H1 (cell line): ENCODE measurements around the gene SMLR1. TPM values are rescaled to one million over a fixed set of nuclear protein-coding genes. Genes with fewer than 3 reads are reported as not detected.

Experiments
- CTCF ChIA-PET: fragments of 300-600 bp; sonication (Branson Sonifier 250); formaldehyde crosslinking; loops from one replicate; lab custom pipeline; 2021; ENCODE audit not compliant: partially characterized antibody; lab: Charles Lee
- POLR2A ChIA-PET: fragments of 300-600 bp; sonication (Branson Sonifier 250); formaldehyde crosslinking; loops from one replicate; lab custom pipeline; 2021; ENCODE audit warnings: inconsistent platforms; ENCODE audit not compliant: partially characterized antibody; lab: Charles Lee
- DNase-seq, 2 experiments: peaks; one replicate each; pipeline versions ENCODE4 v3.0.0 to v3.0.0-alpha.2; 2010 to 2022; ENCODE audit warnings: low spot score in 2 of 2, low read depth in 1 of 2, mixed read lengths in 1 of 2
- FAIRE-seq: peaks from 2 replicates; lab custom pipeline; 2011; peaks lifted over from hg19 to GRCh38; lab: Jason Lieb, UNC
- H2AFZ ChIP-seq: 2 replicates; pipeline ENCODE4 v1.8.1; 2012; ENCODE audit warnings: low read length, inconsistent platforms
- H2AK5ac ChIP-seq: 2 replicates; pipeline ENCODE4 v1.6.1; 2013; ENCODE audit warnings: low read depth, low read length
- H2BK120ac ChIP-seq: replicated peaks from 2 replicates; pipeline ENCODE3; 2013; ENCODE audit warnings: low read depth, low read length, inconsistent platforms
- H2BK12ac ChIP-seq: 2 replicates; pipeline ENCODE4 v1.6.1; 2013; ENCODE audit warnings: low read depth, low read length
- H2BK15ac ChIP-seq: 2 replicates; pipeline ENCODE4 v1.6.1; 2013; ENCODE audit warnings: low read length
- H2BK20ac ChIP-seq: 2 replicates; pipeline ENCODE4 v1.6.1; 2013; ENCODE audit warnings: low read length
- H2BK5ac ChIP-seq: 2 replicates; pipeline ENCODE4 v1.6.1; 2013; ENCODE audit warnings: low read depth, low read length
- H3K14ac ChIP-seq: 2 replicates; pipeline ENCODE4 v1.6.1; 2013; ENCODE audit warnings: inconsistent platforms; ENCODE audit not compliant: insufficient read length
- H3K18ac ChIP-seq: 2 replicates; pipeline ENCODE4 v1.6.1; 2013; ENCODE audit warnings: low read length; ENCODE audit errors: extremely low read depth
- H3K23ac ChIP-seq: 2 replicates; pipeline ENCODE4 v1.6.1; 2013; ENCODE audit warnings: inconsistent platforms; ENCODE audit not compliant: insufficient read length
- H3K23me2 ChIP-seq: 2 replicates; pipeline ENCODE4 v1.6.1; 2013; ENCODE audit warnings: low read depth, low read length
- H3K27ac ChIP-seq: 2 replicates; pipeline ENCODE4 v1.6.1; 2011; ENCODE audit warnings: low read depth, low read length, inconsistent platforms
- H3K27me3 ChIP-seq, 4 experiments: replicated peaks in 1 of 4; 1 replicate in 1 of 4; 2 replicates in 3 of 4; pipeline versions ENCODE4 v1.6.1 to v1.8.1; 2011 to 2013; ENCODE audit warnings: low read length in 3 of 4, mild to moderate bottlenecking in 3 of 4, inconsistent platforms in 2 of 4, mixed read lengths in 2 of 4, moderate library complexity in 1 of 4; ENCODE audit not compliant: control insufficient read depth in 3 of 4, insufficient read depth in 3 of 4; ENCODE audit errors: extremely low read depth in 1 of 4
- H3K36me3 ChIP-seq, 4 experiments: 2 replicates each; pipeline versions ENCODE4 v1.6.1 to v1.8.1; 2011 to 2013; ENCODE audit warnings: mild to moderate bottlenecking in 4 of 4, low read length in 3 of 4, moderate library complexity in 2 of 4, control low read depth in 1 of 4, inconsistent platforms in 1 of 4; ENCODE audit not compliant: insufficient read depth in 4 of 4, control insufficient read depth in 2 of 4
- H3K4ac ChIP-seq: replicated peaks from 2 replicates; pipeline ENCODE3; 2013; ENCODE audit warnings: low read length, low read depth, mixed read lengths, inconsistent platforms; ENCODE audit not compliant: insufficient read length
- H3K4me1 ChIP-seq, 4 experiments: replicated peaks in 1 of 4; 1 replicate in 1 of 4; 2 replicates in 3 of 4; pipeline versions ENCODE4 v1.6.1 to v1.8.1; 2011 to 2013; ENCODE audit warnings: low read length in 3 of 4, inconsistent platforms in 2 of 4, mixed read lengths in 1 of 4; ENCODE audit not compliant: insufficient read depth in 4 of 4, control insufficient read depth in 3 of 4
- H3K4me2 ChIP-seq, 2 experiments: 2 replicates each; pipeline versions ENCODE4 v1.6.1 to v1.8.1; 2011 to 2013; ENCODE audit warnings: low read depth in 2 of 2, low read length in 2 of 2, control low read depth in 1 of 2, inconsistent platforms in 1 of 2, mild to moderate bottlenecking in 1 of 2; ENCODE audit not compliant: insufficient read depth in 1 of 2
- H3K4me3 ChIP-seq, 4 experiments: fragments of 200-600, 300-600 bp in 1 of 4; sonication (generic), shearing (Covaris generic), sonication (Bioruptor Twin) in 1 of 4; 2 replicates each; pipeline versions ENCODE4 v1.5.1 to v1.8.1; 2011 to 2016; ENCODE audit warnings: low read length in 4 of 4, low read depth in 3 of 4, control low read depth in 2 of 4, inconsistent platforms in 2 of 4, mild to moderate bottlenecking in 2 of 4, mixed read lengths in 1 of 4, moderate library complexity in 1 of 4; ENCODE audit not compliant: insufficient read depth in 2 of 4; ENCODE audit errors: extremely low read depth in 1 of 4
- H3K56ac ChIP-seq: replicated peaks from 2 replicates; pipeline ENCODE3; 2013; ENCODE audit warnings: low read depth, mild to moderate bottlenecking, mixed read lengths, low read length, inconsistent platforms; ENCODE audit not compliant: insufficient read length
- H3K79me1 ChIP-seq: 2 replicates; pipeline ENCODE4 v1.6.1; 2013; ENCODE audit warnings: low read depth, low read length, control low read depth
- H3K79me2 ChIP-seq, 2 experiments: 2 replicates each; pipeline versions ENCODE4 v1.6.1 to v1.8.1; 2012 to 2013; ENCODE audit warnings: low read length in 2 of 2, mild to moderate bottlenecking in 2 of 2, inconsistent platforms in 1 of 2; ENCODE audit not compliant: insufficient read depth in 2 of 2, control insufficient read depth in 1 of 2
- H3K9ac ChIP-seq, 4 experiments: replicated peaks in 1 of 4; 1 replicate in 1 of 4; 2 replicates in 3 of 4; pipeline versions ENCODE4 v1.6.1 to v1.8.1; 2011 to 2013; ENCODE audit warnings: low read depth in 3 of 4, low read length in 3 of 4, control low read depth in 2 of 4, mild to moderate bottlenecking in 2 of 4, moderate library complexity in 2 of 4, inconsistent platforms in 1 of 4; ENCODE audit errors: extremely low read depth in 1 of 4
- H3K9me3 ChIP-seq, 2 experiments: 2 replicates each; pipeline versions ENCODE4 v1.6.1 to v1.8.1; 2012 to 2013; ENCODE audit warnings: mild to moderate bottlenecking in 2 of 2, moderate library complexity in 2 of 2, control low read depth in 1 of 2, inconsistent platforms in 1 of 2, low read depth in 1 of 2, low read length in 1 of 2, mixed read lengths in 1 of 2; ENCODE audit not compliant: insufficient read depth in 2 of 2
- H4K20me1 ChIP-seq, 2 experiments: replicated peaks in 1 of 2; 2 replicates each; pipeline versions ENCODE3 to v1.8.1; 2011 to 2013; ENCODE audit warnings: inconsistent platforms in 2 of 2, low read length in 2 of 2, mild to moderate bottlenecking in 1 of 2; ENCODE audit not compliant: insufficient read depth in 2 of 2, control insufficient read depth in 1 of 2
- H4K5ac ChIP-seq: 2 replicates; pipeline ENCODE4 v1.6.1; 2013; ENCODE audit warnings: low read length, low read depth, mixed read lengths, inconsistent platforms; ENCODE audit not compliant: insufficient read length
- H4K8ac ChIP-seq: 2 replicates; pipeline ENCODE4 v1.8.0; 2013; ENCODE audit warnings: mild to moderate bottlenecking, moderate library complexity, low read length, inconsistent platforms; ENCODE audit not compliant: insufficient read depth; ENCODE audit errors: extremely low read depth
- H4K91ac ChIP-seq: replicated peaks from 2 replicates; pipeline ENCODE3; 2013; ENCODE audit warnings: low read length, mixed read lengths, inconsistent platforms; ENCODE audit not compliant: insufficient read length
- ASH2L ChIP-seq: fragments of 200-600, 300-600 bp; sonication (generic); IDR thresholded peaks from one replicate; pipeline ENCODE4 v1.7.1; 2017; ENCODE audit warnings: low read length
- BCL11A ChIP-seq, 2 experiments: IDR thresholded peaks; one replicate each; pipeline ENCODE4 v1.6.1; 2011; ENCODE audit warnings: low read depth in 2 of 2, low read length in 2 of 2, mild to moderate bottlenecking in 2 of 2
- CBX5 ChIP-seq: fragments of 300-800, 300-1000 bp; sonication (generic); IDR thresholded peaks from 2 replicates; pipeline ENCODE4 v1.7.1; 2016; ENCODE audit warnings: antibody characterized with exemption, low read length, low read depth
- CTBP2 ChIP-seq: IDR thresholded peaks from 2 replicates; pipeline ENCODE4 v1.7.0; 2011; ENCODE audit warnings: borderline replicate concordance, mild to moderate bottlenecking, moderate library complexity, mixed read lengths, low read length; ENCODE audit not compliant: insufficient read depth, insufficient read length
- E2F6 ChIP-seq: IDR thresholded peaks from 2 replicates; pipeline ENCODE4 v1.6.1; 2012; ENCODE audit warnings: inconsistent platforms
- EGR1 ChIP-seq: IDR thresholded peaks from 2 replicates; pipeline ENCODE4 v1.6.1; 2011; ENCODE audit warnings: low read depth, low read length, borderline replicate concordance
- HDAC6 ChIP-seq: IDR thresholded peaks from one replicate; pipeline ENCODE4 v1.7.1; 2012; ENCODE audit warnings: low read depth, mild to moderate bottlenecking, inconsistent platforms, low read length, moderate library complexity
- KDM1A ChIP-seq: fragments of 200-600, 300-600 bp; sonication (generic); IDR thresholded peaks from 2 replicates; pipeline ENCODE4 v1.7.1; 2016; ENCODE audit warnings: mild to moderate bottlenecking, low read length, borderline replicate concordance
- NRF1 ChIP-seq: IDR thresholded peaks from 2 replicates; pipeline ENCODE4 v1.6.1; 2011; ENCODE audit warnings: mild to moderate bottlenecking, low read depth, low read length, improper control_type of control experiment
- POLR2AphosphoS5 ChIP-seq: IDR thresholded peaks from 2 replicates; pipeline ENCODE4 v1.6.1; 2011; ENCODE audit warnings: low read depth, low read length
- SUZ12 ChIP-seq: fragments of 200-600 bp; sonication (generic); IDR thresholded peaks from 2 replicates; pipeline ENCODE4 v1.6.1; 2012; ENCODE audit warnings: mild to moderate bottlenecking, inconsistent platforms, low read length, moderate library complexity, mixed read lengths
- WGBS, 2 experiments: shearing (Covaris generic) in 1 of 2; methylation state at CpG; one replicate each; pipeline versions ENCODE4 v1.1.6 to v1.1.7; 2013 to 2015; ENCODE audit warnings: low lambda C conversion rate in 2 of 2, mixed read lengths in 2 of 2, inconsistent platforms in 1 of 2, low coverage in 1 of 2, missing lambda C conversion rate in 1 of 2; ENCODE audit not compliant: insufficient replicate concordance in 2 of 2, insufficient coverage in 1 of 2, insufficient read length in 1 of 2; ENCODE audit errors: extremely low coverage in 1 of 2, missing lambda C conversion rate in 1 of 2; 5-methylcytosine and 5-hydroxymethylcytosine counted together
- polyA plus RNA-seq, 7 experiments: library from polyadenylated mRNA; depleted of rRNA in 3 of 7; stranded (reverse) in 5 of 7; unstranded in 2 of 7; fragments of >200 nt in 5 of 7; fragments of 200-250 nt in 2 of 7; gene quantifications; 1 replicate in 5 of 7; 2 replicates in 1 of 7; 4 replicates in 1 of 7; pipeline versions ENCODE4 v1.2.1 to v1.2.3, GENCODE V29; 2011 to 2013; ENCODE audit warnings: missing spikeins in 2 of 7, mixed read lengths in 2 of 7
- total RNA-seq: library from RNA; stranded (reverse); fragmentation: NEBNext Ultra II Directional; extraction: Animal tissue kit (Norgen Biotek cat#: 25700); gene quantifications from 2 replicates; pipeline ENCODE4 v1.2.1, GENCODE V29; 2021

The SMLR1 gene
- total and polyA plus RNA-seq, 2 of the 8 experiments (the other 6 are each of a cell fraction or from before 2014, with no cell fraction given): not detected

GRCh38 chr6:130859161-130859867, 32.1 kb downstream of the SMLR1 start:
- Histone ChIP-seq H4K8ac (no peak overlapping the region), H4K91ac (no peak overlapping the region), H2BK20ac (no peak overlapping the region), H3K9me3 (no peaks in the 10 kb centered on the region), H3K23ac (no peak overlapping the region), H3K36me3 (peaks cover 0 to 2% (median 0%) of the 10 kb centered on the region in 4 experiments; a peak in 2 of 8 replicates), H3K27ac (no peak overlapping the region), H3K18ac (no peak overlapping the region), H2BK12ac (no peak overlapping the region), H3K14ac (no peak overlapping the region), H4K20me1 (no peaks in the 10 kb centered on the region), H3K79me1 (no peaks in the 10 kb centered on the region), H3K4ac (no peak overlapping the region), H3K9ac (no peak overlapping the region), H3K4me2 (no peak overlapping the region), H2BK120ac (no peak overlapping the region), H2BK15ac (no peak overlapping the region), H2BK5ac (no peak overlapping the region), H3K4me3 (no peak overlapping the region), H4K5ac (no peak overlapping the region), H3K27me3 (peaks cover 0 to 1% (median 0%) of the 10 kb centered on the region in 4 experiments; a peak in 1 of 7 replicates), H2AFZ (no peak overlapping the region), H3K4me1 (peaks cover 0 to 3% (median 0%) of the 10 kb centered on the region in 4 experiments; a peak in 1 of 7 replicates), H3K79me2 (no peaks in the 10 kb centered on the region), H3K23me2 (no peaks in the 10 kb centered on the region), H3K56ac (no peak overlapping the region), H2AK5ac (no peak overlapping the region)
- WGBS, 2 experiments: 88% methylated on average over 11 of the region's 11 CpGs; no CpG with 5 or more reads in 1 of the 2 experiments
- no peak for FAIRE-seq
- no peak for DNase-seq
- TF ChIP-seq HDAC6 (no peak), EGR1 (no peak), NRF1 (no peak), E2F6 (no peak), CTBP2 (no peak), ASH2L (no peak), SUZ12 (no peak), KDM1A (no peak), BCL11A (IDR thresholded peaks at IDR 0.05; ENCODE audit: low read depth in 2 of 2, low read length in 2 of 2) (no peak), CBX5 (no peak), POLR2AphosphoS5 (no peak)
- ChIA-PET CTCF (interaction anchor here (0.6 to 3.6 kb wide), 7 partner anchors 13 to 1909 kb away, joined by 3 to 25 read pairs (median 3); partner anchors contain the start of gene MED23), POLR2A (no interaction called here)
